HuH-7 (cell line): ENCODE data around the gene RRP1.
"Not testable (repeated sequence)": the region's sequence is repeated elsewhere in the genome, so short reads cannot be mapped to it uniquely, and the experiment has no call there.

Experiments
- DNase-seq: peaks from one replicate; pipeline ENCODE4 v3.0.0; 2011; ENCODE audit warnings: low spot score

The RRP1 gene

DNA sequence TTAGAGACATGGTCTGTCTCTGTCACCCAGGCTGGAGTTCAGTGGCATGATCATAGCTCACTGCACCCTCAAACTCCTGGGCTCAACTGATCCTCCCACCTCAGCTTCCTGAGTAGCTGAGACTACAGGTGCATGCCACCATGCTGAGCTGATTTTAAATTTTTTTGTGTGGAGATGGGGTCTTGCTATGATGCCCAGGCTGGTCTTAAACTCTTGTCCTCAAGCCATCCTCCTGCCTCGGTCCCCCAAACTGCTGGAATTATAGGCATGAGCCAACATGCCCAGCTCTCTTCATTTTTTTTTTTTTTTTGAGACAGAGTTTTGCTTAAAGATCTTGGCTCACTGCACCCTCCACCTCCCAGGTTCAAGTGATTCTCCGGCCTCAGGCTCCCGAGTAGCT lies 50.9 kb downstream of the RRP1 start:
- DNase-seq: no peak

DNA sequence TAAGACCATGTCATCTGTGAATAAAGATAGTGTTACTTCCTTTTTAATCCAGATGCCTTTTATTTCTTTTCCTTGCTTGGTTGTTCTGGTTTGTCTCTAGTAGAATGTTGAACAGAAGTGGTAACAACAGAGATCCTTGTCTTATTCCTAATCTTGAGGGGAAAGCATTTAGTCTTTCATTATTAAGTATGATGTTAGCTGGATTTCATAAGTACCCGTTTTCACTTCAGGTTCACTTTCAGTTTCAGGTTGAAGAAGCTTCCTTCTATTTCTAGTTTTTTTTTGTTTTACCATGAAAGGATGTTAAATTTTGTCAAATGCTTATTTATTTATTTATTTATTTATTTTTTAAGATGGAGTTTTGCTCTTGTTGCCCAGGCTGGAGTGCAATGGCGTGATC lies 53.4 kb downstream of the RRP1 start:
- DNase-seq: no peak

DNA sequence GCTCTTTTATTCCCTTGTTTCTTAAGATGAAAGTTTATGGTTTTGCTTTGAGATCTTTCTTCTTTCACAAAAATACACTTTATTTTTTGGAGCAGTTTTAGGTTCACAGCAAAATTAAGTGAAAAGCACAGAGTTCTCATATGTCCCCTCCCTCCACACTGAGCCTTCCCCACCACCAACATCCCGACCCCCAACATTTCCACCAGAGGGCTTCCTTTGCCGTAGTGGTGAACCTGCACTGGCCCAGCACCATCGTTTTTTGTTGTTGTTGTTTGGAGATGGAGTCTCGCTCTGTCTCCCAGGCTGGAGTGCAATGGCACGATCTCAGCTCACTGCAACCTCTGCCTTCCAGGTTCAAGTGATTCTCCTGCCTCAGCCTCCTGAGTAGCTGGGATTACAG lies 55.5 kb downstream of the RRP1 start:
- not testable (repeated sequence) for DNase-seq

DNA sequence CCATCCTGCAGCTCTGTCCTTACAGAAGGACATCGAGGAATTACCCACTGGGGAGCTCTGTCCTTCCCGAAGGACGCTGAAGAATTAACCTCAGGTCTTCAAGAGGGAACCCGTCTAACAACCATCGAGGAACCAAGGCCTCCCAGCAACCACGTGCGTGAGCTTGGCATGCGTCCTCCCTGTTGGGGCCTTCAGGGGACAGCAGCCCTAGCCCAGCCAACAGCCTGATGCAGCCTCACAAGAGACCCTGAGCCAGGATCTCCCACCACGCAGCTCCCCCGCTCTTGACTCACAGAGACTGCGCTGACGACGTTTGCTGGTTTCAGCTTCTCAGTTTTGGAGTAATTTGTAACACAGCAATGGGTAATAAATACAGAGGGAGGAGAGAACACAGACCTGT lies 56.0 kb downstream of the RRP1 start:
- DNase-seq: no peak

DNA sequence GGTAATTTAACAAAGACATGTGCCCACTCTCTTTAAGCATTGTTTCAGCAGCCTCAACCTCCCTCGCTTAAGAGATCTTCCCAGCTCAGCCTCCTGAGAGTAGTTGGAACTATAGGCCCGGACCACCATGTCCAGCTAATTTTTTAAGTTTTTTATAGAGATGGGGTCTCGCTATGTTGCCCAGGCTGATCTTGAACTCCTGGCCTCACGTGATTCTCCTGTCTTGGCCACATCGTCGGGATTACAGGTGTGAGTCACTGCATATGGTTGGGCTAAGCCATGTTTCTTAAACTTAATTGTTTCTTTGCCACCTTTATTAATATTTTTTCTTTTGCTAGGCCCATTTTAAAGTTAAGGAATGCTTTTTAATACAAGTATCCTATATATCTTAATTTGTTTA lies 57.1 kb downstream of the RRP1 start:
- DNase-seq: no peak

DNA sequence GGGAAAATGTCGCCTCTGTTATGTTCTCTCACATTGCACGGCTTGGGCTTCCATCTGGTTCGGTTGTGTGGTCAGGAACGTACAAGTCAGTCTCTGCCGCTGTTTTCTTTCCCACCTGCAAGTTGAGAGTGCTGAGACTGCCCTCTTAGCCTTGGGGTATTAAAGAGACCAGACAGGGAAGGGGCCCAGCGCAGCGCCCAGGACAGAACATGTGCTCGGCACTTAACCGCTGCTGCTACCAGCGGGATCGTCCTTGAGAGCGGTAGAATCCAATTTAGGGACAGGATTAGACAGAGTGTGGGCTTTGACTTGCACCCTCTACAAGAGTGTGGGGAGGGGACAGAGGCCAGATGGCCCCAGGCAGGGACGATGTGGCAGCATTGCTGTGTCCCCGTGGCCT lies 57.9 kb downstream of the RRP1 start:
- DNase-seq: no peak

DNA sequence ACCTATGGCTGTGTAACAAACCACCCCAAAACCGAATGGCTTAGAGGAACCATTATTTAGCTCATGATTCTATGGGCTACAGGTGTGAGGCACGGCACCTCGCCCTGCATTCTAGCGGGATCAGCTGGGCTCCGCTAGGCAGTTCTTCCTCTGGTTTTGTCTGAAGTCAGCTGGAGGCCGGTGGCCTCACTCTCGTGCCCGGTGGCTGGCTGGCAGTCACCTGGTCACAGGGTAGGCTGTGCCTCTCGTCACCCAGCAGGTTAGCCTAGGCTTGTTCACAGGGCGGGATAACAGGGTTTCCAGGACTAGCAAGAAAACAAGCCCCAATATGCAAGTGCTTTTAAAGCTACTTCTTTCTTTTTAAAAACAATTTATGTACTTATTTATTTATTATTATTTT lies 59.4 kb downstream of the RRP1 start:
- DNase-seq: no peak

DNA sequence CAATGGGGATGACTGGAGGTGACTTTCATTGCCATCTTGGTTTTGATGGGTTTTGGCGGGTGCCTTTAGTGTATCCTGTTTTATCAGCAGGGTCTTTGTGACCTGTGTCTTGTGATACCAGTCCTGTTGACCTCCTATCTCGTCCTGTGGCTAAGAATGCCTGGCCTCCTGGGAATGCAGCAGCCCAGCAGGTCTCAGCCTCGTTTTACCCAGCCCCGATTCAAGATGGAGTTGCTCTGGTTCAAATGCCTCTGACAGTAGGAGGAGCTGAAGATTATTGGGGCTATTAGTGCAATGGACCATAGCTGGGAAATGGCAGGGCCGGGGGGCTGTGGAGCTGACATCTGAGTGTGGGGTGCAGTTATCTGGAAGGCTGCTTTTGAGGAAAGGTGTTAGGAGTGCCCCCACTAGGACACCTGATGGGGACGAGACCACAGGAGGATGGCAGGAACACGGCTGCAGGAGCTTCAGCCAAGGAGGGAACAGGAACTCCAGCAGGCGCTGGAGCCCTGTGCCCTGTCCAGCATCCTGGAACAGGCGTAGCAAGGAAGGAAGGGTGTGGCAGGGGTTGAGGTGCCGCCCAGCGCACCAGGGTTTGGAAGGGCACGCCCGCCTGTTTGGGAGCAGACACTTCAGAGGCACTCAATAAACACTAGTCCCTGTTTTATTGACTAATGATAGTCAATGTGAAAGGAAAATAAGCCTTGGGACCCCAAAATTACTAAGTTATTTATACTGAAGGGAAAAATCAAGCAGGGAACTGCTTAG lies 60.3 kb downstream of the RRP1 start:
- DNase-seq: no peak

DNA sequence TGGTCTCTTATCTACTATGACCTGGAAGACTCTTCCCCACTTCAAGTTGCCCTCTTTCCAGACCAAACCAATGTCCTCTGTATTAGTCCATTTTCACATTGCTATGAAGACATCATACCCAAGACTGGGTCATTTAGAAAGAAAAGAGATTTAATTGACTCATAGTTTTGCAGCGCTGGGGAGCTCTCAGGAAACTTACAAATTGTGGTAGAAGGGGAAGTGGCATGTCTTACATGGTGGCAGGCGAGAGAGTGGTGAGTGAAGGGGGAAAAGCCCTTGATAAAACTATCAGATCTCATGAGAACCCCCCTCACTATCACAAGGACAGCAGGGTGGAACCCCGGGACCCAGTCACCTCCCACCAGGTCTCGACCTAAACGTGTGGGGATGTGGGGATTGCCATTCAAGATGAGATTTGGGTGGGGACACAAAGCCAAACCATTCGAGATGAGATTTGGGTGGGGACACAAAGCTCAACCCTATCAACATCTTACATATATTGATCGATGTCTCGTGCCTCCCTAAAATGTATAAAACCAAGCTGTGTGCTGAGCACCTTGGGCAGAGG lies 61.4 kb downstream of the RRP1 start:
- no peak for DNase-seq

DNA sequence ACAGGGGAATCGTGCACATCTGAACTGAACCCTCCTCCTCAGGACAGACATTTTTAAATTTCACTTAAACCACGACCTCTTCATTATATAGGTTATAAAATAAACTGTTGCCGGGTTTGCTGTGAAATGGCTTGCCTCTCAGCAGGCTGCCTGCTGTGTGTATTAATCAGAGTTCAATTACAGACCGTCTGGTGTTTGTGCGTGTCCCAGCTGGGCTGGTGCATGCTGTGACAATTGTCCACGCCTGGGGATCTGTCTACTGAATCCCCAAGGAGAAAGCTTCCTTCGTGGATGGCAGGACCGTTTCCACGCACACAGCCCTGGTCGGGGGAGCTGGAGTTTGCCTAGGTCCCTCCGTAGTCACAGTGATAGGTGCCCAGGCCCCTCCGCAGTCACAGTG lies 62.2 kb downstream of the RRP1 start:
- no peak for DNase-seq

DNA sequence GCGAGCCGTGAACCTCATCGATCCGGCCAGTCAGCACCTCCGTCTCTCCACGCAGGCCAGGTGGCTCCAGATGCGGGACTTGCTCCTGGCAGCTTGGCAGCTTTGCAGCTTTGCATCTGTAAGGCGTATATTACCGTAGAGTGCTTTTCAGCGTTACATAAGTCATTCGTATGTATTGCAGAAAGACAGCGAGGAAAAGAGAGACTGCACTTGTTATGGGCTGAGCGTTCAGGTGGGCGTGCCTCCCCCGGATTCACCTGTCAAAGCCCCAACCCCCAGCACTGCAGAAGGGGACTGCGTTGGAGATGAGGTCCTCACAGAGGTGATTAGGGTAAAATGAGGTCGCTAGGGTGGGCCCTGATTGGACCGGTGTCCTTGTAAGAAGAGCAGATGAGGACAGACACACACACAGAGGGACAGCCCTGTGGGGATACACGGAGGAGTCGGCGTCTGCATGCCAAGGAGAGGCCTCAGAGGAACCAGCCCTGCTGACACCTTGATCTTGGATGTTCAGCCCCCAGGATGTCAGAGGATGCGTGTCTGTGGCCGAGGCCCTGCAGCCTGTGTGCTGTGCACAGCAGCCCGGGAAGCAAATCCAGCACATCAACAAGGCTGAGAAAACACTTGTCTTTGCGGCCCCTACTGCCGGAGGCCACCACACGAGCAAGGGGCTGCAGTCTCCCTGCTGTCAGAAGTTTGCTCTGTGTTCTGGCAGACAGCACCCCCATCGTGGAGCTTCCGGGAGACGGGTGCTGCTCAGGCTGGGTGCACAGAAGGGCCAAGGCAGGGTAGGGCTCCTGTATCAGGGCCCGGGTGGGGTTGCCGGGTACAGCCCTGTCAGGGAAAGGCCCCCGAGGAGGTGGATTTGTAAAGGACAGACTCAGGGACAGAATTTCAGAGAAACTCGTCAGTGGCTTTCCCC lies 64.7 kb downstream of the RRP1 start:
- DNase-seq: no peak
